Measurements from ENCODE around the gene RCAN1.

DNA sequence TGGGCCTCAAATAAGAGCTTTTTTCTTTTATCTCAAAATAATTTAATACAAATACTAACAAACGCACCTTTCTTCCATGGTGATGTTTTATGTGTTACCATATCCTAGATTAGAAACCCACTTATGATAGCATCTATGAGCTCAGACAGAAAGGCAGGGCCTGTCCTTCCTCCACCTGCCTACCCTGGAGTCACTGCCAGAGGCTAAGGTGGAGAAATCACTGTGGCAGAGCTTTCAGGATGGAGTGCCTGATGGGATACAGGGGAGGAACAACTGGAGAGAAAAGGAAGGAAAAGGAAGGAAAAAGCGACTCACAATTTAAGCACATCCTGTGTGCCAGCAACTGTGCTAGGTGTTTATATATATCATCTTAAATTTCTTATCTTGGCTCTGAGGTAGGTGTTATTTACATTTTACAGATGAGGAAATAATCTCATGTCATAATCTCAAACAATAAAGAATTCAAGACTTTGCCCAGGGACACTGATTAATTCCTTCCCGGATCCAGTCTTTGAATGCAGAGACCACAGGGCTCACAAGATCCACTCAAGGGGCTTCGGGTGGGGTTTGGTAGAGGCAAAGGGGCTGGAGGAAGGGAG, 45.4 kb downstream of the RCAN1 start:
- TF ChIP-seq TAF15 (IDR thresholded peaks at IDR 0.05; ENCODE audit: low read depth, low read length) (no peak), ZNF253 (CRISPR knock-in tag; conservative IDR thresholded peaks at IDR 0.05) (no peak), JUN (IDR thresholded peaks at IDR 0.05; ENCODE audit: borderline replicate concordance, low read depth, low read length) (no peak), JUN (CRISPR knock-in tag; IDR thresholded peaks at IDR 0.05; ENCODE audit: borderline replicate concordance) (no peak), YBX1 (IDR thresholded peaks at IDR 0.05) (no peak), TAF1 (IDR thresholded peaks at IDR 0.05; ENCODE audit: control insufficient read depth, extremely low read depth, insufficient read depth, low read length, severe bottlenecking) (no peak)
